Fibroblast of lung (primary cell): ENCODE results near the gene HSH2D.

Source experiments
- EZH2 ChIP-seq: IDR thresholded peaks from 2 replicates; pipeline ENCODE4 v1.5.1; 2012; ENCODE audit warnings: low read length, control low read depth, mild to moderate bottlenecking; ENCODE audit errors: missing control alignments
- TF ChIP-seq, protein P1 (sequence below), 2 donors: IDR thresholded peaks in 1 of 2; conservative IDR thresholded peaks in 1 of 2; 1 replicate in 1 of 2; 2 replicates in 1 of 2; pipeline ENCODE4 v1.5.1; 2011 to 2012; ENCODE audit warnings: low read length in 2 of 2, control low read depth in 1 of 2, inconsistent platforms in 1 of 2, low read depth in 1 of 2, mild to moderate bottlenecking in 1 of 2

DNA sequence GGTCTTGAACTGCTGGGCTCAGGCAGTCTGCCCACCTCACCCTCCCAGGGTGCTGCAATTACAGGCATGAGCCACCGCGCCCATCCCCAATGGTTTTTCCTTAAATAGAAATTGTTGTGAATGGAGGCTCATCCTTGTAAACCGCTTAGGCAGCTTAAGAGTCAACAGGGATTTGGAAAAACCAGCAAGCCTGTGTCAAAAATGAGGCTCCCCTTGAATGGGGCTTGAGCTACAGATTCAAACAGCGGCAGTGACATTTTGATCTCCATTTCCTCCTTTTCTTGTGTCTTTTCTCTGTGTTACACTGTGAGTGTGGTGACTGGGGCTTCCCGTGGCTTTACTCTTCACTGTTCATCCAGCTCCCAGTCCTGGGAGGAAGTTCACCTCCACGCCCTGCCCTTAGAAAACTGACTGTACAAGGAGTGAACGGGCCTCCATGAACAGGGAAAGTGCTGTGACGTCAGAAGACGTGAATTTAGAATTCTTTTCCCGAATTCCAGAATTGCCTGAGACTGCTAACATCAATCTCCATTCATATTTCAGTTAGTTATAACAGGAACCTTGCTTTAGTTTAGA, 47.1 kb upstream of the HSH2D start:
- TF ChIP-seq, protein P1, sequence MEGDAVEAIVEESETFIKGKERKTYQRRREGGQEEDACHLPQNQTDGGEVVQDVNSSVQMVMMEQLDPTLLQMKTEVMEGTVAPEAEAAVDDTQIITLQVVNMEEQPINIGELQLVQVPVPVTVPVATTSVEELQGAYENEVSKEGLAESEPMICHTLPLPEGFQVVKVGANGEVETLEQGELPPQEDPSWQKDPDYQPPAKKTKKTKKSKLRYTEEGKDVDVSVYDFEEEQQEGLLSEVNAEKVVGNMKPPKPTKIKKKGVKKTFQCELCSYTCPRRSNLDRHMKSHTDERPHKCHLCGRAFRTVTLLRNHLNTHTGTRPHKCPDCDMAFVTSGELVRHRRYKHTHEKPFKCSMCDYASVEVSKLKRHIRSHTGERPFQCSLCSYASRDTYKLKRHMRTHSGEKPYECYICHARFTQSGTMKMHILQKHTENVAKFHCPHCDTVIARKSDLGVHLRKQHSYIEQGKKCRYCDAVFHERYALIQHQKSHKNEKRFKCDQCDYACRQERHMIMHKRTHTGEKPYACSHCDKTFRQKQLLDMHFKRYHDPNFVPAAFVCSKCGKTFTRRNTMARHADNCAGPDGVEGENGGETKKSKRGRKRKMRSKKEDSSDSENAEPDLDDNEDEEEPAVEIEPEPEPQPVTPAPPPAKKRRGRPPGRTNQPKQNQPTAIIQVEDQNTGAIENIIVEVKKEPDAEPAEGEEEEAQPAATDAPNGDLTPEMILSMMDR (conservative IDR thresholded peaks at IDR 0.05 in 1 of 2, IDR thresholded peaks at IDR 0.05 in 1 of 2; ENCODE audit: low read depth in 1 of 2, low read length in 2 of 2), result no peak
- TF ChIP-seq EZH2, result no peak
